Measurements from ENCODE around the gene MTHFR. TPM values are rescaled to one million over a fixed set of nuclear protein-coding genes. Genes with fewer than 3 reads are reported as not detected.

The MTHFR gene
- total RNA-seq, result 10 to 100 TPM; 40.1 to 64.3 TPM
- long read RNA-seq, full-length matches to known transcripts, result 10 of 43 reads
- long read RNA-seq, partial matches to known transcripts, result 8 of 43 reads
- long read RNA-seq, other reads (novel, unspliced or antisense), result 25 of 43 reads

- intact Hi-C loops (cut with DNase I), result loop anchor here in 1 of 2 donors (2.0 kb wide), 1 partner anchor 15 kb away; no protein-coding TSS in a partner anchor
- peak; percentile 88 to 89 for ATAC-seq
Measured at GRCh38 chr1:11805422-11806306, at the start of gene MTHFR, which contains the start of gene CLCN6. Gene MTHFR (minus strand): TSS chr1:11805964. CDS start chr1:11803116, 2,848 bp downstream. Gene CLCN6 (plus strand): TSS chr1:11806191. CDS start chr1:11806263, 72 bp downstream.

GRCh38 chr1:11855430-11855829, 49.7 kb upstream of the MTHFR start:
- DNase-seq (no peak), ATAC-seq (no peak)
- intact Hi-C loops (cut with DNase I), result no loop called here

More at GRCh38 chr1:11805422-11806306, at the start of gene MTHFR, which contains the start of gene CLCN6:
- peak; percentile 100 for DNase-seq

- DNase-seq (no peak), ATAC-seq (no peak)
- intact Hi-C loops (cut with DNase I), result no loop called here
Measured at GRCh38 chr1:11854519-11854918, 48.8 kb upstream of the MTHFR start.

GRCh38 chr1:11851180-11851579, 45.4 kb upstream of the MTHFR start:
- intact Hi-C loops (cut with DNase I), result no loop called here
- DNase-seq (no peak), ATAC-seq (no peak)

- intact Hi-C loops (cut with DNase I), result no loop called here
- ATAC-seq, result no peak
Measured at GRCh38 chr1:11850156-11850555, 44.4 kb upstream of the MTHFR start.

GRCh38 chr1:11848373-11848700, 42.6 kb upstream of the MTHFR start:
- intact Hi-C loops (cut with DNase I), result loop anchor here in 1 of 2 donors (1.0 to 2.0 kb wide), 2 partner anchors 26 to 38 kb away; no protein-coding TSS in a partner anchor
- ATAC-seq, result peak in 1 of 2 donors; percentile 5

More at GRCh38 chr1:11850156-11850555, 44.4 kb upstream of the MTHFR start:
- no peak for DNase-seq

GRCh38 chr1:11847667-11848372, 42.1 kb upstream of the MTHFR start, which contains the start of gene NPPA:
Gene NPPA (minus strand): TSS chr1:11847783. CDS start chr1:11847684, 99 bp downstream.
- ATAC-seq, result peak; percentile 60 to 64
- DNase-seq, result peak; percentile 91
- intact Hi-C loops (cut with DNase I), result loop anchor here in 1 of 2 donors (1.0 to 2.0 kb wide), 2 partner anchors 26 to 39 kb away; no protein-coding TSS in a partner anchor

More at GRCh38 chr1:11848373-11848700, 42.6 kb upstream of the MTHFR start:
- no peak for DNase-seq

GRCh38 chr1:11845641-11846335, 40.0 kb upstream of the MTHFR start:
- DNase-seq, result no peak
- ATAC-seq, result no peak
- intact Hi-C loops (cut with DNase I), result no loop called here

GRCh38 chr1:11842154-11843041, 36.6 kb upstream of the MTHFR start:
- peak; percentile 50 for DNase-seq
- ATAC-seq, result peak in 1 of 2 donors; percentile 9
- intact Hi-C loops (cut with DNase I), result no loop called here

- peak; percentile 14 to 30 for ATAC-seq
- intact Hi-C loops (cut with DNase I), result no loop called here
- peak; percentile 59 for DNase-seq
Measured at GRCh38 chr1:11841245-11842153, 35.7 kb upstream of the MTHFR start.

GRCh38 chr1:11839727-11840705, 34.3 kb upstream of the MTHFR start:
- peak; percentile 10 to 24 for ATAC-seq
- DNase-seq, result peak; percentile 38

GRCh38 chr1:11838349-11839272, 32.8 kb upstream of the MTHFR start:
- peak; percentile 78 for DNase-seq
- ATAC-seq, result peak; percentile 46 to 67

More at GRCh38 chr1:11839727-11840705, 34.3 kb upstream of the MTHFR start:
- intact Hi-C loops (cut with DNase I), result loop anchor here (2.0 to 5.0 kb wide), 2 partner anchors 53 to 127 kb away; no protein-coding TSS in a partner anchor

GRCh38 chr1:11837767-11838348, 32.1 kb upstream of the MTHFR start:
- no peak for DNase-seq
- intact Hi-C loops (cut with DNase I), result loop anchor here (1.0 to 5.0 kb wide), 3 partner anchors 55 to 129 kb away; no protein-coding TSS in a partner anchor
- ATAC-seq, result no peak

More at GRCh38 chr1:11838349-11839272, 32.8 kb upstream of the MTHFR start:
- intact Hi-C loops (cut with DNase I), result loop anchor here (1.0 to 5.0 kb wide), 3 partner anchors 54 to 129 kb away; no protein-coding TSS in a partner anchor

Measured in left cardiac atrium (tissue), 4 donors.